Stimulated activated CD4-positive, alpha-beta T cell treated with anti-CD3 and anti-CD28 coated beads, Interleukin-1b, Interleukin-23, amount 100 ng/mL, for 1 hour (primary cell): ENCODE data around the gene OR4C16.

ENCODE experiments used
- DNase-seq, 2 donors: peaks; one replicate each; pipeline ENCODE4 v3.0.0-alpha.2; 2020; ENCODE audit warnings: low read depth in 2 of 2

Gene OR4C16, protein sequence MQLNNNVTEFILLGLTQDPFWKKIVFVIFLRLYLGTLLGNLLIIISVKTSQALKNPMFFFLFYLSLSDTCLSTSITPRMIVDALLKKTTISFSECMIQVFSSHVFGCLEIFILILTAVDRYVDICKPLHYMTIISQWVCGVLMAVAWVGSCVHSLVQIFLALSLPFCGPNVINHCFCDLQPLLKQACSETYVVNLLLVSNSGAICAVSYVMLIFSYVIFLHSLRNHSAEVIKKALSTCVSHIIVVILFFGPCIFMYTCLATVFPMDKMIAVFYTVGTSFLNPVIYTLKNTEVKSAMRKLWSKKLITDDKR

DNA sequence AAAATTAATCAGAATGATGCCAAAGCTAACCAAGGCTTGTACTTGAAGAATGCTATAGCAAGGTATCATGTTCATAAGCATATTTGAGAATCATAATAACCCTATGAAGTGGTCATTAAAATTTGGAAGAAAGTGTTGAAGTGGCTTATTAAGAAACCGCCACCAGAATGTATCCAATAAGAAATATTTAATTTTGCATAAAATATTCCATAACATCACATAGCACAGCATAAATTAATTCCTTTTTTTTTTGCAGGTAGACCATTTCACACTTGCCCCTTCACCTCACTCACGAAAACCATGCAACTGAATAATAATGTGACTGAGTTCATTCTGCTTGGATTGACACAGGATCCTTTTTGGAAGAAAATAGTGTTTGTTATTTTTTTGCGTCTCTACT lies at the start of gene OR4C16:
Gene OR4C16 (plus strand): TSS at position 301 of the 400 bp plus-strand sequence. CDS start 0 bp downstream, at position 301.
- DNase-seq, result no peak

DNA sequence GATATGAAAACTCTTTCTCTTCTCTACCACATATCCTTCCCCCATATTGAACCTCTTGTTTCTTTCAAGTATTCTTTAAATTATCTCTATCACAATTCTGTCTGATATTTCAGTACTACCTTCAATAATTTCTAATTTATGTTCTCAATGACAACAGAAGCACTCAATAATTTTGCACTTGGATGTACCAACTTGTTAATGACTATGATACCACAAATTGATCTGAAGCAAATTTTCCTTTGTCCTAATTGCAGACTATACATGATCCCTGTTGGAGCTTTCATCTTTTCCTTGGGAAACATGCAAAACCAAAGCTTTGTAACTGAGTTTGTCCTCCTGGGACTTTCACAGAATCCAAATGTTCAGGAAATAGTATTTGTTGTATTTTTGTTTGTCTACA lies 17.8 kb upstream of the OR4C16 start, which contains the start of gene OR4C15:
Gene OR4C15 (plus strand): TSS at position 301 of the 400 bp plus-strand sequence. CDS start 0 bp downstream, at position 301.
- DNase-seq, result no peak

DNA sequence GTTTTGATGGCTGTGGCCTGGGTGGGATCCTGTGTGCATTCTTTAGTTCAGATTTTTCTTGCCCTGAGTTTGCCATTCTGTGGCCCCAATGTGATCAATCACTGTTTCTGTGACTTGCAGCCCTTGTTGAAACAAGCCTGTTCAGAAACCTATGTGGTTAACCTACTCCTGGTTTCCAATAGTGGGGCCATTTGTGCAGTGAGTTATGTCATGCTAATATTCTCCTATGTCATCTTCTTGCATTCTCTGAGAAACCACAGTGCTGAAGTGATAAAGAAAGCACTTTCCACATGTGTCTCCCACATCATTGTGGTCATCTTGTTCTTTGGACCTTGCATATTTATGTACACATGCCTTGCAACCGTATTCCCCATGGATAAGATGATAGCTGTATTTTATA lies 620 bp downstream of the OR4C16 start:
- no peak for DNase-seq

DNA sequence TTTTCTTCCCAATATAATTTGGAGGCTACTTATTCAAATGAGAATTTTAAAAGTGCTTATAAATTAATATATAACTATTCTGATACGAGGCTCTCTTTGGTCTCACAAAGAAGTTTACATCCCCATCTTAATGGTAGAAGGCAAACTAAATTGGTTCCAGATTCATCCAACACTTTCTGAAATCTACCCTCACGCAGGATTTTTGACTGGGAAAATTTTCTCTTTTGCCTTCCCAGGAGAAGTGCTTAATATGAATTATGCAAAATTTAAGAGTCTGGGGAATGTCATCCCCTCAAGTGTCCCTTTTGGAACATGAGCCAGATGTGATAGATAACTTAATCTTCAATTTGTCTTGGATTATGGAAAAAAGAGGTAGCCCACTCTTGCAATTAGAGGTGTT lies 35.6 kb downstream of the OR4C16 start, which contains the start of gene OR4C11:
Gene OR4C11 (minus strand): TSS at position 101 of the 400 bp plus-strand sequence. CDS start 3,272 bp downstream, outside the sequence.
- no peak for DNase-seq
